Muscle of leg (tissue), 11 donors: ENCODE results near the gene NLRX1. TPM values are rescaled to one million over a fixed set of nuclear protein-coding genes. Genes with fewer than 3 reads are reported as not detected.
"Not testable (repeated sequence)": the region's sequence is repeated elsewhere in the genome, so short reads cannot be mapped to it uniquely, and the experiment has no call there.

Experiments
- DNase-seq: peaks from one replicate; pipeline ENCODE4 v3.0.0; 2013
- H3K27ac ChIP-seq: one replicate; pipeline ENCODE4 v1.5.1; 2013; ENCODE audit warnings: mild to moderate bottlenecking, low read length, control low read depth
- H3K27me3 ChIP-seq: one replicate; pipeline ENCODE4 v1.6.1; 2013; ENCODE audit warnings: low read length; ENCODE audit not compliant: control insufficient read depth, insufficient read depth
- H3K36me3 ChIP-seq: one replicate; pipeline ENCODE4 v1.6.1; 2013; ENCODE audit warnings: low read length; ENCODE audit not compliant: control insufficient read depth, insufficient read depth
- H3K4me1 ChIP-seq: one replicate; pipeline ENCODE4 v1.6.1; 2013; ENCODE audit warnings: low read length; ENCODE audit not compliant: control insufficient read depth, insufficient read depth
- H3K4me3 ChIP-seq: one replicate; pipeline ENCODE4 v1.5.1; 2013; ENCODE audit warnings: low read length, control low read depth
- H3K9me3 ChIP-seq: replicated peaks from 2 replicates; pipeline ENCODE4 v1.6.1; 2013; ENCODE audit warnings: low read depth, low read length; ENCODE audit not compliant: control insufficient read depth
- WGBS: methylation state at CpG from one replicate; pipeline ENCODE4 v1.1.5; 2013; ENCODE audit warnings: missing lambda C conversion rate; ENCODE audit not compliant: insufficient coverage; 5-methylcytosine and 5-hydroxymethylcytosine counted together
- polyA plus RNA-seq, 8 donors: library from polyadenylated mRNA; unstranded; fragments of 120-200 nt; gene quantifications; one replicate each; pipeline versions ENCODE4 v1.2.1 to v1.2.3, GENCODE V29; 2013; ENCODE audit warnings: inconsistent platforms in 1 of 8, low replicate concordance in 1 of 8; ENCODE audit not compliant: insufficient read length in 8 of 8, insufficient read depth in 1 of 8
- total RNA-seq: library from RNA; stranded (reverse); fragments of 120-200 nt; gene quantifications from one replicate; pipeline ENCODE4 v1.2.4, GENCODE V29; 2013

NLRX1 gene
- total and polyA plus RNA-seq, 9 donors, result 10.2 to 13.8 (median 11.6) TPM

GRCh38 chr11:119228535-119229287 lies 60.2 kb downstream of the NLRX1 start:
- H3K4me1 ChIP-seq, H3K4me3 ChIP-seq, H3K27ac ChIP-seq, H3K9me3 ChIP-seq, H3K27me3 ChIP-seq, H3K36me3 ChIP-seq, DNase-seq: not testable (repeated sequence)
- WGBS, result no CpG with 5 or more reads among the region's 9 CpGs

- DNase-seq, result no peak
- Histone ChIP-seq H3K36me3 (peaks cover 6% of the 10 kb centered on the region), H3K9me3 (no peaks in the 10 kb centered on the region), H3K27me3 (no peaks in the 10 kb centered on the region), H3K27ac (no peak overlapping the region), H3K4me3 (no peak overlapping the region), H3K4me1 (no peaks in the 10 kb centered on the region)
- no CpG with 5 or more reads among the region's 3 CpGs for WGBS
Observed at GRCh38 chr11:119229288-119229672, 60.8 kb downstream of the NLRX1 start.

DNA sequence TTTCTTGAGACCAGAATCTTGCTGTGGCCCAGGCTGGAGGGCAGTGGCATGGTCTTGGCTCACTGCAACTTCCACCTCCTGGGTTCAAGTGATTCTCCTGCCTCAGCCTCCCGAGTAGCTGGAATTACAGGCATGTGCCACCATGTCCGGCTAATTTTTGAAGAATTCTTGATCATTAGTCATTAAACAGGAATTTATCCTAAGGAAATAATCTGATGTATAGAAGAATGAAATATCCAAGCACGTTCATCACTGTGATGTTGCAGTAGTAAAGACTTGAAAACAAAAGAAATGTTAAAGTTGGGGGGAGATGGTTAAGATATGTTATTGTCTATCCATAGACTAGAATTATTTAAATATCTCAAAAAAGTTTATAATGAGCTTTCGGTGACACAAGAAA lies 61.2 kb downstream of the NLRX1 start:
- H3K27me3 ChIP-seq, result no peaks in the 10 kb centered on the region
- H3K4me1 ChIP-seq, result no peaks in the 10 kb centered on the region
- no peak overlapping the region for H3K4me3 ChIP-seq
- DNase-seq, result no peak
- H3K36me3 ChIP-seq, result peaks cover 6% of the 10 kb centered on the region
- H3K9me3 ChIP-seq, result no peaks in the 10 kb centered on the region
- no CpG with 5 or more reads among the region's 4 CpGs for WGBS
- no peak overlapping the region for H3K27ac ChIP-seq

Other genes starting within 250 kb of the NLRX1 start
- gene BCL9L, start 242.8 kb upstream of the NLRX1 start, total RNA-seq, result 24.6 TPM
- 100 to 1,000 TPM in 1 of 8 donors, 10 to 100 TPM in 7; 43.3 to 102 (median 66.8) TPM for gene BCL9L, start 242.8 kb upstream of the NLRX1 start, polyA plus RNA-seq
- 0.09 TPM for gene UPK2, start 212.4 kb upstream of the NLRX1 start, total RNA-seq
- gene UPK2, start 212.4 kb upstream of the NLRX1 start, polyA plus RNA-seq, result 1 to 10 TPM in 5 of 8 donors, under 1 TPM in 3; 0.65 to 3.5 (median 1.0) TPM
- not detected for gene FOXR1, start 197.0 kb upstream of the NLRX1 start, total RNA-seq
- gene FOXR1, start 197.0 kb upstream of the NLRX1 start, polyA plus RNA-seq, result not detected
- 17.3 TPM for gene CENATAC, start 170.6 kb upstream of the NLRX1 start, total RNA-seq
- 10 to 100 TPM in 5 of 8 donors, 1 to 10 TPM in 3; 8.5 to 25.0 (median 12.5) TPM for gene CENATAC, start 170.6 kb upstream of the NLRX1 start, polyA plus RNA-seq
- 2,660 TPM for gene RPS25, start 150.4 kb upstream of the NLRX1 start, total RNA-seq
- 1,000 to 10,000 TPM; 1,606 to 2,037 (median 1,827) TPM for gene RPS25, start 150.4 kb upstream of the NLRX1 start, polyA plus RNA-seq
- gene TRAPPC4, start 150.0 kb upstream of the NLRX1 start, total RNA-seq, result 48.7 TPM
- gene TRAPPC4, start 150.0 kb upstream of the NLRX1 start, polyA plus RNA-seq, result 10 to 100 TPM; 41.9 to 56.3 (median 46.9) TPM
- 5.7 TPM for gene SLC37A4, start 137.8 kb upstream of the NLRX1 start, total RNA-seq
- 10 to 100 TPM in 6 of 8 donors, 1 to 10 TPM in 2; 8.9 to 18.4 (median 11.1) TPM for gene SLC37A4, start 137.8 kb upstream of the NLRX1 start, polyA plus RNA-seq
- gene HYOU1, start 111.5 kb upstream of the NLRX1 start, total RNA-seq, result 30.1 TPM
- 10 to 100 TPM; 35.3 to 64.0 (median 47.2) TPM for gene HYOU1, start 111.5 kb upstream of the NLRX1 start, polyA plus RNA-seq
- 19.9 TPM for gene VPS11, start 100.9 kb upstream of the NLRX1 start, total RNA-seq
- 10 to 100 TPM; 29.1 to 32.1 (median 30.3) TPM for gene VPS11, start 100.9 kb upstream of the NLRX1 start, polyA plus RNA-seq
- 3.8 TPM for gene HMBS, start 83.8 kb upstream of the NLRX1 start, total RNA-seq
- 10 to 100 TPM; 20.0 to 26.3 (median 22.6) TPM for gene HMBS, start 83.8 kb upstream of the NLRX1 start, polyA plus RNA-seq
- 11.8 TPM for gene DPAGT1, start 66.9 kb upstream of the NLRX1 start, total RNA-seq
- gene DPAGT1, start 66.9 kb upstream of the NLRX1 start, polyA plus RNA-seq, result 10 to 100 TPM; 23.9 to 35.0 (median 30.4) TPM
- gene C2CD2L, start 61.4 kb upstream of the NLRX1 start, total RNA-seq, result 4.3 TPM
- 1 to 10 TPM; 6.6 to 9.4 (median 7.6) TPM for gene C2CD2L, start 61.4 kb upstream of the NLRX1 start, polyA plus RNA-seq
- 15.5 TPM for gene HINFP, start 47.1 kb upstream of the NLRX1 start, total RNA-seq
- 10 to 100 TPM; 17.0 to 22.8 (median 17.5) TPM for gene HINFP, start 47.1 kb upstream of the NLRX1 start, polyA plus RNA-seq
- gene ABCG4, start 19.7 kb upstream of the NLRX1 start, total RNA-seq, result 0.13 TPM
- under 1 TPM; 0.18 to 0.60 (median 0.28) TPM for gene ABCG4, start 19.7 kb upstream of the NLRX1 start, polyA plus RNA-seq
- 0.09 TPM for gene NHERF4, start 16.8 kb downstream of the NLRX1 start, total RNA-seq
- gene NHERF4, start 16.8 kb downstream of the NLRX1 start, polyA plus RNA-seq, result 1 to 10 TPM in 1 of 8 donors, under 1 TPM in 5, not detected in 2; 0.05 to 2.3 (median 0.10) TPM
- 6.0 TPM for gene CBL, start 37.6 kb downstream of the NLRX1 start, total RNA-seq
- 10 to 100 TPM in 6 of 8 donors, 1 to 10 TPM in 2; 8.7 to 15.0 (median 11.9) TPM for gene CBL, start 37.6 kb downstream of the NLRX1 start, polyA plus RNA-seq
- gene MCAM, start 148.4 kb downstream of the NLRX1 start, total RNA-seq, result 146 TPM
- 100 to 1,000 TPM; 167 to 231 (median 208) TPM for gene MCAM, start 148.4 kb downstream of the NLRX1 start, polyA plus RNA-seq
- 3.0 TPM for gene RNF26, start 165.8 kb downstream of the NLRX1 start, total RNA-seq
- gene RNF26, start 165.8 kb downstream of the NLRX1 start, polyA plus RNA-seq, result 10 to 100 TPM; 13.3 to 22.1 (median 18.4) TPM
- gene C1QTNF5, start 172.2 kb downstream of the NLRX1 start, total RNA-seq, result 34.9 TPM
- gene C1QTNF5, start 172.2 kb downstream of the NLRX1 start, polyA plus RNA-seq, result 10 to 100 TPM; 20.3 to 41.9 (median 35.3) TPM
- gene MFRP, start 178.0 kb downstream of the NLRX1 start, total RNA-seq, result not detected
- not detected for gene MFRP, start 178.0 kb downstream of the NLRX1 start, polyA plus RNA-seq
- gene USP2, start 213.0 kb downstream of the NLRX1 start, total RNA-seq, result 8.3 TPM
- gene USP2, start 213.0 kb downstream of the NLRX1 start, polyA plus RNA-seq, result 10 to 100 TPM; 31.5 to 53.3 (median 37.9) TPM